Stimulated activated CD4-positive, alpha-beta T cell treated with anti-CD3 and anti-CD28 coated beads, Interleukin-4, amount 100 ng/mL, for 4 hours (primary cell): ENCODE data around the gene PCNX3.
"Not testable (repeated sequence)": the region's sequence is repeated elsewhere in the genome, so short reads cannot be mapped to it uniquely, and the experiment has no call there.

Source experiments
- DNase-seq, 2 experiments: peaks; one replicate each; pipeline ENCODE4 v3.0.0-alpha.2; 2020

PCNX3 gene

DNA sequence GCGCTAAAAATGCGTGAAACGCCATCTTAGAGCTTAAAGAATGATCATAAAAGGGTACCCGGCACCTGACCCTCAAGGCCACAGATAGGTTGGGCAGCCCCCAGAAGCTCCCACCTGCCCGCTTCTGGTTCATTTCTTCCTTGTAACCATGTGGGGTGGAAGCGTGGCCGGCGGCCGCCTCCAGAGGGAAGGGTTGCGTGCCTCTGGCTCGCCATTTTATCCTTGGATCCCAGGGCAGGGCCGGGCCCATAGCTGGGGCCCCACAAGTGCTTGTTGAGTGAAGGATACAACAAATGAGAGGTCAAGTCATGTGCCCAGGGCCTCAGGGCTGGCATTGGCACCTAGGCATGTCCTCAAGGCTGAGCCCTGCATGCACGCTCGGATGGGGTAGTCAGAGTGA lies 5.9 kb downstream of the PCNX3 start:
- DNase-seq = no peak

DNA sequence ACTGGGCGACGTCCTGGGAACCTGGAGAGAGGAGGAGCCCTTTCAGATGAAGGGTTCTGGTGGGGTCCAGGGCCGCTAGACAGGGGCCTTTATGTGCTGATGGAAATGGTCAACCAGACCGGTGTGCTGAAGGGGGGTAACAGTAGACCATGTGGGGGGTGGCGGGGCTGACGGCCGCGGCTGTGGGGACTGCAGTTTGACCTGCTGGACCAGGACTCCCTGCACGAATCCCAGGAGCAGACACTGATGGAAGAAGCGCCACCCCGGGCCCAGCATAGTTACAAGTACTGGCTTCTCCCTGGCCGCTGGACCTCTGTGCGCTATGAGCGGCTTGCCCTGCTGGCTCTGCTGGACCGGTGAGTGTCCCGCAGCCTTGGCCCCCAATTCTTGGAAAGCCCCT lies 6.4 kb downstream of the PCNX3 start:
- no peak for DNase-seq

DNA sequence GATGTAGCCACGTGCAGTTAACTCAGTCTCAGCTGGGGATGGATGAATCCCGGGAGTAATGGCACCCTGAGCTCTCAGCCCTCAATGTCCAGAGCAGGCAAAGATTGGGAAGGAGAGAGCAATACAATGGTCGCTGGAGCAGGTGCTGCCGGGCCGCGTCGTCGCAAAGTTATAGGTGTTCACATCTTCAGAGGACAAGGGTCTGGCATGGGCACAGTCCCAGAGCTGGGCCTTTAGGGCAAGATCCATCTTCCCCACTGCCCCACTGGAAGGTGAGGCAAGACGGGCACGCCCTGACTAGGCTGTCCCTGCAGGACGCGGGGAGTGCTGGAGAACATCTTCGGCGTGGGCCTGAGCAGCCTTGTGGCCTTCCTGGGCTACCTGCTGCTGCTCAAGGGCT lies 7.6 kb downstream of the PCNX3 start:
- DNase-seq = no peak

DNA sequence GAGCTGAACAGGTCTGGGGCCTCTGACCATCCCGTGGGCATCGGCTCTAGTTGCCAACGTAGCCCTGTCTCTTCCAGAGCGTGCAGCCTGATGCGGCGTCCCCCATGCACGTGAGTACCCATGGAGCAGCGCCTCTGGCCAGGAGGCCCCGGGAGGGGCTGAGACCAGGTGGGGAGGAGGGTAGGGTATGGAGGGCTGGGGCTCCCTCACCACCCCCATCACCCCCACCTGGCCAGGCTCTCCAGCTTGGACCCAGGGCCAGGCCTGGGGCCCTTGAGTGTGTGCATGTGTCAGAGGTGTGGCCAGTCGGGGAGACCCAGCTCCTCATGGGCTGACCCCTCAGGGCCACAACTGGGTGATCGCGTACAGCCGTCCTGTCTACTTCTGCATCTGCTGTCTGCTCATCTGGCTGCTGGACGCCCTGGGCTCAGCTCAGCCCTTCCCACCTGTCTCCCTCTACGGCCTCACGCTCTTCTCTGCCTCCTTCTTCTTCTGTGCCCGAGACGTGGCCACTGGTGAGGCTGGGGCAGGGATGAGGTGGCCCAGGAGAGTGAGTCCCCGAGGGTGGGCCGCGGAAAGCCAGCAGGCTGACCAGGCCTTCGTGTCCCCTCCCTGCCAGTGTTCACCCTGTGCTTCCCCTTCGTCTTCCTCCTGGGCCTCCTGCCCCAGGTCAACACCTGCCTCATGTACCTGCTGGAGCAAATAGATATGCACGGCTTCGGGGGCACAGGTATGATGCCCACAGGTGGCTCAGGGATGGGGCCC lies 8.5 kb downstream of the PCNX3 start:
- DNase-seq = no peak

DNA sequence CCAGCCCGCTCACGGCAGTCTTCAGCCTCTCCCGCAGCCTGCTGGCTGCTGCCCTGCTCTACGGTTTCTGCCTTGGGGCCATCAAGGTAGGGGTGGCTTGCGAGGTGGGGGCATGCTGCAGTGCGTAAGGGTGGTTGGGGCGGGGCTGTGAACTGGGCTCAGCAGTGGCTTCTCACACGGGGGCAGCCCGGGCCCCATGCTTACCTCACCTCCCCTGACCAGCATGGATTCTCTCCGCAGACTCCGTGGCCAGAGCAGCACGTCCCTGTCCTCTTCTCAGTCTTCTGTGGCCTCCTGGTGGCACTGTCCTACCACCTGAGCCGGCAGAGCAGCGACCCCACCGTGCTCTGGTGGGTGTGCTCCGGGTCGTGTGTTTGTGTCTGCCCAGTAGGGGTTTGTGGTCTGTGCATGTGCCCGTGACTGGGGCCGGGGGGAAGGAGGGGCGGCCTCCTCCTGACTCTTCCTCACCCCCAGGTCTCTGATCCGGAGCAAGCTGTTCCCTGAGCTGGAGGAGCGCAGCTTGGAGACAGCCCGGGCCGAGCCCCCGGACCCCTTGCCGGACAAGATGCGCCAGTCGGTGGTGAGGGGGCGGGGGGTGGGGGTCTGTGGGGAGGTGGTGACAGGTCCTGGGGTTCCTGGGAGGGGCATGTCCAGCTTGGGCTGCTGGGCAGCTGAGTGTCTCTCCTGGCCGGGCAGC lies 9.5 kb downstream of the PCNX3 start:
- DNase-seq = no peak

DNA sequence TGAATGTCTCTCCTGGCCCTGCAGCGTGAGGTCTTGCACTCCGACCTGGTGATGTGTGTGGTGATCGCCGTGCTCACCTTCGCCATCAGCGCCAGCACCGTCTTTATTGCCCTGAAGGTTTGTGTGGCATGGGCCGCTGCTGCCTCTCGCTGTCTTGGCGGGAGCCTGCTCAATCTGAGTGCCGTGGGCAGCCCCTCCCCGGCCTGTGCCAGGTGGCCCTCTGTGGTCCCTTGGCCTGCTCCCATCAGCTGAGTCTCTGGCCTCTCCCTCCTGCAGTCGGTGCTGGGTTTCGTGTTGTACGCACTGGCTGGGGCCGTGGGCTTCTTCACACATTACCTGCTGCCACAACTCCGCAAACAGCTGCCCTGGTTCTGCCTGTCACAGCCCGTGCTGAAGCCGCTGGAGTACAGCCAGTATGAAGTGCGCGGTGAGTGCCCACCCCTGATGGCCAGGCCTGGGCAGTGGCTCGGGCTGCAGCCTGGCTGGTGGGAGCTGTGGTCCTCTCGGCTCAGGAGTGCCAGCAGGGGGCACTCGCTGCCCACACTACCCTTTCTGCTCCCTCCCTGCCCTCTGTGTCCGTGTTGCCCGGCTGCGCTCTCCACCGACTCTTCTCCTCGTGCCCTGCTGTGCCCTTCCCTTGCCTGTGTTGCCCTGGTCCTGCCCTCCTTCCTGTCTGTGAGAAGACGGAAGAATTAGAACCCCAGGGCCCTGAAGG lies 10.2 kb downstream of the PCNX3 start:
- DNase-seq = peak in 1 of 2 experiments; percentile 43

DNA sequence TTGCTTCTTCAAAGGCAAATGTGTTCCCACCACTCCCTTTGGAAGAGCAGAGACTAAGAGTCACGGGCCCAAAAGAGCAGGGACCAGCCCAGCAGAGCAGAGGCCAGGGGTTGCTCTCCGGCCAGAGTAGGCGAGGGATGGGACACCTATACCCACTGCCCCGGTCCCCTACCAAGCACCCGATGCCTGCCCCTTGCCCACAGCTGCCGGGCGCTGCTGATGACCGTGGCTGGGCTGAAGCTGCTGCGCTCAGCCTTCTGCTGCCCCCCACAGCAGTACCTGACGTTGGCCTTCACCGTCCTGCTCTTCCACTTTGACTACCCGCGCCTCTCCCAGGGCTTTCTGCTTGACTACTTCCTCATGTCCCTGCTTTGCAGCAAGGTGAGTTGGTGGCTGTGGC lies 11.6 kb downstream of the PCNX3 start:
- DNase-seq = no peak

DNA sequence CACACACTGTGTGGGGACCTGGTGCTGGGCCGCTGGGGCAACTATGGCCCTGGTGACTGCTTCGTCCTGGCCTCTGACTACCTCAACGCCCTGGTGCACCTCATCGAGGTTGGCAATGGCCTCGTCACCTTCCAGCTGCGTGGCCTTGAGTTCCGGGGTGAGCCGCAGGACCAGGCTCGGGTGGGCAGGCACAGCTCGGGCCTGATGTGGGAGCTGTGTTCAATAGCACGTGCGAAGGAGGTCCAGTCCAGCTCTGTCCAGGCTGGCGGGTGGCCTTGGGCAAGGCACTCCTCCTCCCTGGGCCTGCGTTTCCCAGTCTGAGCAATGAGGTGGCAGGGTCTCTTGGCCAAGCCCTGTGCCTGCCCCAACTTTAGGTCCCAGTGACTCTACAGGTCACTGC lies 14.0 kb downstream of the PCNX3 start:
- DNase-seq = no peak

DNA sequence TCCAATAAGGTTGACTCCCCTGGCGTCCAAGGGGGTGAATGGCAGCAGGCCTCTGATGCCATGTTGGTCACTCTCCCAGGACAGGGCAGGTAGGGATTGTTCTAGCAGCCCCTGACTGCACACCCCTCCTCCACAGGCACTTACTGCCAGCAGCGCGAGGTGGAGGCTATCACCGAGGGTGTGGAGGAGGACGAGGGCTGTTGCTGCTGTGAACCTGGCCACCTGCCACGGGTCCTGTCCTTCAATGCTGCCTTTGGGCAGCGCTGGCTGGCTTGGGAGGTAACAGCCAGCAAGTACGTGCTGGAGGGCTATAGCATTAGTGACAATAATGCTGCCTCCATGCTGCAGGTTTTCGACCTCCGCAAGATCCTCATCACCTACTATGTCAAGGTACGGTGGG lies 14.6 kb downstream of the PCNX3 start:
- no peak for DNase-seq

DNA sequence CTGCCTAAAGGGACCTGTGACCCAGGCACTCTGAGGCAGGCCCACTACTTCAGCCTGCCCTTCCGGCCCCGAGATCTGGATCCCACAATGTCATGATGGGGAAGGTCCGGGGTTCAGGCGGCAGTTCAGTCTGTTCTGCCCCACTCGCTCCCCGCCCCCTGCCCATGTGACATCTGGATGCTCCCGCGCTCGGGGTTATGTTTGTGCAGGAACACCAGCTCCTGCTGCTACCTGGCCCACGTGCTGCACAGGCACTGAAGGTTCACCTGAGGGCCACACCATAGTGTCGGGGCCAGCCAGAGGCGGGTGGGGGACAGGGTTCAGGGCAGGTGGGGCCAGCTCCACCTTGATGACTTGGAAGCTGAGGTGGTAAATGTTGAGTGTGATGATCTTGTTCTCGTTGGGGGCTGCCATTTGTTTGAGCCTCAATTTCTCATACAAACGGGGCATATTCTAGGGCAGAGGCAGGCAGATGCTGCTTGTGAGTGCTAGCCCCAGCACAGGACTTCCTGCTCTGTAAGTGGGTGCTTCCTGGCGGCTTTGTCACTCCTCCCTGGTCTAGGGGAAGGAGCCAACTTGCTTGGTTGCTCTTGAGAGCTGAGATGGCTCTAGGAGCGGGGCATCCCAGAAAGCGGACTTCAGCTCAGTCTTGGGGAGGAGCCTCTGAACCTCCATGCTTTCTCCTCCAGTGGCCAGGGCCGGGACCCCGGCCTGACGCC lies 18.0 kb downstream of the PCNX3 start:
- DNase-seq = no peak

DNA sequence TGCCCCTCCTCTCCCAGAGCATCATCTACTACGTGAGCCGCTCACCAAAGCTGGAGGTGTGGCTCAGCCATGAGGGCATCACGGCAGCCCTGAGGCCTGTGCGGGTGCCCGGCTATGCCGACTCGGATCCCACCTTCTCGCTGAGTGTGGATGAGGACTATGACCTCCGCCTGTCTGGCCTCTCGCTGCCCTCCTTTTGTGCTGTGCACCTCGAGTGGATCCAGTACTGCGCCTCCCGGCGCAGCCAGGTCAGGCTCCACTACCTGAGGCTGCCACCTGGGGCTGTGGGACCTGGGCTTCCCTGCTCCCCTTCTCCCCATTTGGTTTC lies 18.5 kb downstream of the PCNX3 start:
- DNase-seq = no peak

DNA sequence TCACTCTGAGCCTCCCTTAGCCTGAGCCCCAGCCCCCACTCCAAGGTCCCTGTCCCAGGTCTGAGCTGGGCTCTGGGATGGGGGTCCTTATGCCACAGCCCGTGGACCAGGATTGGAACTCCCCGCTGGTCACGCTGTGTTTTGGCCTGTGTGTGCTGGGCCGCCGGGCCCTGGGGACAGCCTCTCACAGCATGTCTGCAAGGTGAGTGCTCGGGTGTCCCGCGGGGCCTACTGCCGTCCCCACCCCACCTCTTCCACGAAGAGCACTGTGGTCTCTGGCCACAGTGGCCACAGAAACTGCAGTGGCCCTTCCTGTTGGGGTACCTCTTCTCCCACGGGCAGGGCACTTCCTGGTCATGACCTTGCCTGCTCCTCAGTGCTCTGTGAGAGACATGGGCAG lies 18.9 kb downstream of the PCNX3 start:
- DNase-seq = no peak

DNA sequence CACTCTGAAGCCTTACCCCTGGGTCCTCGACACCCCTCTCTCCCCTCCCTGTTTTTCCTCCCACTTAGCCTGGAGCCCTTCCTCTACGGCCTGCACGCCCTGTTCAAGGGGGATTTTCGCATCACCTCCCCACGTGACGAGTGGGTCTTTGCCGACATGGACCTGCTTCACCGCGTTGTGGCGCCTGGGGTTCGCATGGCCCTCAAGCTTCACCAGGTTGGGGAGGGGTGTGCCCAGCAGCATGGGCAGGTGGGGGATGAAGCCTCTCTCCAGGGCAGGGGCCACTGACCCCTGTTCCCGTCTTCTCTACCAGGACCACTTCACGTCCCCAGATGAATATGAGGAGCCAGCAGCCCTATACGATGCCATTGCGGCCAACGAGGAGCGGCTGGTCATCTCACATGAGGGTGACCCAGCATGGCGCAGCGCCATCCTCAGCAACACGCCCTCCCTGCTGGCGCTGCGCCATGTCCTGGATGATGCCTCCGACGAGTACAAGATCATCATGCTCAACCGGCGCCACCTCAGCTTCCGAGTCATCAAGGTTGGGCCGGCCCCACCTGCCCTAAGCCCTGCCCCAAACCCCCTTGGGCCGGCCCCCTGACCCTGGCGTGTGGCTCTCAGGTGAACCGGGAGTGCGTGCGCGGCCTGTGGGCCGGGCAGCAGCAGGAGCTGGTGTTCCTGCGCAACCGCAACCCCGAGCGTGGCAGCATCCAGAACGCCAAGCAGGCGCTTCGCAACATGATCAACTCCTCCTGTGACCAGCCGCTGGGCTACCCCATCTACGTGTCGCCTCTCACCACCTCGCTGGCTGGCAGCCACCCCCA lies 19.5 kb downstream of the PCNX3 start:
- DNase-seq = no peak

DNA sequence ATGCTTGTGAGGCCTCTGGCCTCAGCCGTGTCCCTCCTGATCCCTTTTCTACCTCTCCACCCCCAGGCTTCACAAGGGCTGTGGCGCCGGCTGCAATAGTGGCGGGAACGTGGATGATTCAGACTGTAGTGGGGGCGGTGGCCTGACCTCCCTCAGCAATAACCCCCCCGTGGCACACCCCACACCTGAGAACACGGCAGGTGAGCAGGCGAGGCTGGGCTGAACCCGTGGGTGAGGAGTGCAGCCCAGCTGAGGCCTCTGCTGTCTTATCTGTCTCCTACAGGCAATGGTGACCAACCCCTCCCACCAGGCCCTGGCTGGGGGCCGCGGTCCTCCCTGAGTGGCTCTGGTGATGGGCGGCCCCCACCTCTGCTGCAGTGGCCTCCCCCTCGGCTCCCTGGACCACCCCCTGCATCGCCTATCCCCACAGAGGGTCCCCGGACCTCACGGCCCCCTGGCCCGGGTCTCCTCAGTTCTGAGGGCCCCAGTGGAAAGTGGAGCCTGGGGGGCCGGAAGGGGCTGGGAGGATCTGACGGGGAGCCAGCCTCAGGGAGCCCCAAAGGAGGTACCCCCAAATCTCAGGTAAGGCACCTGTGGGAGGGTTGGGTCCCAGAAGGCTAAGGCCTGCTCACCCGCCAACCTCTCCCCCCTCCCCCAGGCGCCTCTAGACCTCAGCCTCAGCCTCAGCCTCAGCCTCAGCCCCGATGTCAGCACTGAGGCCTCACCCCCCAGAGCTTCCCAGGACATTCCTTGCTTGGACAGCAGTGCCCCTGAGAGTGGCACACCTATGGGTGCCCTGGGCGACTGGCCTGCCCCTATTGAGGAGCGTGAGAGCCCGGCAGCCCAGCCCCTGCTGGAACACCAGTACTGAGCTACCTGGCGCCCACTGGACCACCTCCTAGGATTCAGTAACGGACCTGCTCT lies 20.8 kb downstream of the PCNX3 start:
- DNase-seq = no peak

DNA sequence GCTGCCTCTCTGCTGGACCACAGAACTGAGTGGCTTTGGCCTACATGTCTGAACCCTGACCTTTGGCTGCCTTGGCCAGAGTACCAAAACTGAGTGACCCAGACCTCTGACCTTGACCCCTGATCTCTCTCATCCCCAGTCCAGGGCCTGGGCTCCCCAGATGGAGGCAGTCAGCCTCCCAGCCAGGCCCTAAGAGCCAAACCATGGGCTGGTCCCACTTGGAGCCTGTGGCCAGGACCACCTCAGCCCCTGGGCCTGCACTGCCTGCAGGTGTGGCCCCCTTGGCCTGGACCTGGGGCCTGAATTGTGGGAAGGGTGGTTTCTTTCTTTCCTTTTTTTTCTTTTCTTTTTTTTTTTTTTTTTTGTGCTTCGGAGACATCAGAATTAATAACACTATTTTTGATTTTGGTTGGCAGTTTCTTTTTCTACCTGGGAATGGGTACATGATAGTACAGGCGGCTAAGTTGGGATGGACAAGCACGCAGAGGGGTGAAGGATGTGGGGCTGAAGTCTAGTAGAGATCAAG lies 21.5 kb downstream of the PCNX3 start:
- DNase-seq = no peak

DNA sequence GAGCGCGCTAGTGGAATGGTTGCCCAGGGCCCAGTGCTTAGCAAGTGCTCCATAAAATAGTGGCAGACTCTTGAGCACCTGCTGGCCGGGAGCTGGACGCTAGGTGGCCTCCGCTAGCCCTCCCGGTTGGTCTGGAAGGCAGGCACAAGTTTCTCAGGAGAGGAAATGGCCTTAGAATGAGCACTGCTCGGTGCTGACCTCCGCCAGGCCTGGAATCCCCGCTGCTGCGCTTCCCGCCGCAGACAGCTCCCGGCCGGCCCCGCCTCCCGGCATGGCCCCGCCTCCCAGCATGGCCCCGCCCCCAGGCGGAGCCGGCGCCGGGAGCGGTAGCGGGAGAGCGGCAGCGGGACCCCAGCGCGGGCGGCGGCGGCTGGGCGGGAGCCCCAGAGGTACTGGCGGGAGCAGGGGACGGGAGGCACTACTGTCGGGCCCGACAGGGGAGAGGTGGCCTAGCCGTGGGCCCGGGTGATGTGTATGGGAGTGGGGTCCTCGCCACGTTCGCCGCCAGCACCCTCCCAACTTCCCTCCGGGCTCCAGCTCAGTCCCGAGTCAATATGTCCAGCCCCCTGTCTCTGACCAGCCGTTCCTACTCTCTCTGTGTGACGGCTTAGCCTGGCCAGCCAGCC lies 22.3 kb downstream of the PCNX3 start, which contains the start of gene SIPA1:
Gene SIPA1, plus strand, starts transcription at position 308 of the 626 bp plus-strand sequence. CDS start 2,821 bp downstream, outside the sequence.
- peak; percentile 58 to 75 for DNase-seq

DNA sequence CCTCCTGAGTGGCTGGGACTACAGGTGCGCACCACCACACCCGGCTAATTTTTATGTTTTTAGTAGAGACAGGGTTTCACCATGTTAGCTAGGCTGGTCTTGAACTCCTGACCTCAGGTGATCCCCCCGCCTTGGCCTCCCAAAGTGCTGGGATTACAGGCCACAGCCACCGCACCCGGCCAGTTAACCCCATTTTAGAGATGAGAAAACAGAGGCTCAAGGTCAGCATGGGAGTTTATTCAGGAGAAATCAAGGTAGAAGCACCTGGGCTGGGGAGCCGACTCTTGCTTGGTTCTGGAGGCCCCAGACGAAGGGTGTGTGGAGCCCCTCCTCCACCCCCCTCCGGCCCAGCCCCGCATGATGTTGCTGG lies 23.6 kb downstream of the PCNX3 start:
- DNase-seq = not testable (repeated sequence)

DNA sequence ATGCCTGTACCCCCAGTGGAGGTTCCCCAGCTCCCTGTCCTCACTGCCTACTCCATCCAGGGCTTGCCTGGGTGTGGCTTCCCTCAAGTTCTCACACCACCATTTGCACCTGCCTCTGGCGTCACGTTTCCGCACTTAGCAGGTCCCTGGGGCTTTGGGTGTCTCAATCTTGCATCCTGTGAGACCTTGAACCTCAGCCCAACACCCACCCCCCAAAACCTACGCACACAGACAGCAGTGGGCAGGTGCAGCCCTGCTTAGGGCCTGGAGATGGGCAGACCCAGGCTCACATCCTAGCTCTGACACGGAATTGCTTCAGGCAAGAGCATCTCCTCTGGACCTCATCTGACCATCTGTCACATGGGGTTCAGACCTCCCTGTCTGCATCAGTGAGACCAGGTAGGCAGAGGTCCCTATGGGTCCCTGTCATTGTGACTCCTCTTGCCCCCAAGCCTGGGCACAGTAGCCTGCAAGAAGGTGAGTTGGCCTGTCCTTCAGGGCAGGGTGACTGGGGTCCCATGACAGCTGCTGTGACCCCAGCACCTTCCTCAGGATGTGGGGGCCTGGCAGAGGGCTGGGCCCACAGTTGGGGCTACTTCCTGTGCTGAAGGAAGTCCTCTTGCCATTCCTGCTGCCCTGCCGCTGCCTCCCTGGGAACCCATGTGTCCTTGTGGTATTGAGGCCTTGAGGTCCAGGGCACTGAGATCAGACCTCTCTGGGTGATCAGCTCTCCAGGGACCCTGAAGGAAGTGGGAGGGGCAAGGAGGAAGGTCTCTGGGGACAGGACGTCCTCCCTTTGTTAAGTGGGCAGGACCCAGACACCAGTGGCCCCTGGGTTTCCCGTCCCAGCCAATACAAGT lies 24.3 kb downstream of the PCNX3 start:
- DNase-seq = peak in 1 of 2 experiments; percentile 59

DNA sequence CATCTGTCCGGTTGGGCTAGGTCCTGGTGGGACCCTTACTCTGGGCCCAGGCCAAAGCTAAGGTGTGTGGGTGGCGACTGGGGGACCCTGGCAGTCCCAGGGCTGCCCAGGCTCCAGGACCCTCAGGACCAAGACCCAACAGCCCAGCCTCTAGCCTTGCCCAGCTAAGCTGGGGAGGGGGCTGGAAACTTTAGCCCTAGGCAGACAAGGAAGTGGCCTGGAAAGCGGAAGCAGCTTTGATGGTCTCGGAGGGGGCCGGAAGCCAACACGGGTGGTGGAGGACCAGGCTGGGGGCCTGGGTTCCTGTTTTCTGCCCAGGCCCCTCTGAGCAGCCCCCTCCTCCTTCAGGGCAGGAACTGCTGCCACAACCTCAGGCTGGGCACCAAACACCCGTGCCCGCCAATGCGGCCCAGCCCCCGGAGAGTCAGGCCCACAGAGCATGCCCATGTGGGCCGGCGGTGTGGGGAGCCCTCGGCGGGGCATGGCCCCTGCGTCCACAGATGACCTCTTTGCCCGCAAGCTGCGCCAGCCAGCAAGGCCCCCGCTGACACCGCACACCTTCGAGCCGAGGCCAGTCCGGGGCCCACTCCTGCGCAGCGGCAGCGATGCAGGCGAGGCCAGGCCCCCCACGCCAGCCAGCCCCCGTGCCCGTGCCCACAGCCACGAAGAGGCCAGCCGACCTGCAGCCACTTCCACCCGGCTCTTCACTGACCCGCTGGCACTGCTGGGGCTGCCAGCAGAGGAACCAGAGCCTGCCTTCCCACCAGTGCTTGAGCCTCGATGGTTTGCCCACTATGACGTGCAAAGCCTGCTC lies 25.1 kb downstream of the PCNX3 start:
- peak in 1 of 2 experiments; percentile 29 for DNase-seq
